ENCODE data around the gene APMAP. TPM values are rescaled to one million over a fixed set of nuclear protein-coding genes. Genes with fewer than 3 reads are reported as not detected.

Gene APMAP
- polyA plus RNA-seq, 1 of the 3 experiments (the other 2 are of a cell fraction) = 107 TPM

DNA sequence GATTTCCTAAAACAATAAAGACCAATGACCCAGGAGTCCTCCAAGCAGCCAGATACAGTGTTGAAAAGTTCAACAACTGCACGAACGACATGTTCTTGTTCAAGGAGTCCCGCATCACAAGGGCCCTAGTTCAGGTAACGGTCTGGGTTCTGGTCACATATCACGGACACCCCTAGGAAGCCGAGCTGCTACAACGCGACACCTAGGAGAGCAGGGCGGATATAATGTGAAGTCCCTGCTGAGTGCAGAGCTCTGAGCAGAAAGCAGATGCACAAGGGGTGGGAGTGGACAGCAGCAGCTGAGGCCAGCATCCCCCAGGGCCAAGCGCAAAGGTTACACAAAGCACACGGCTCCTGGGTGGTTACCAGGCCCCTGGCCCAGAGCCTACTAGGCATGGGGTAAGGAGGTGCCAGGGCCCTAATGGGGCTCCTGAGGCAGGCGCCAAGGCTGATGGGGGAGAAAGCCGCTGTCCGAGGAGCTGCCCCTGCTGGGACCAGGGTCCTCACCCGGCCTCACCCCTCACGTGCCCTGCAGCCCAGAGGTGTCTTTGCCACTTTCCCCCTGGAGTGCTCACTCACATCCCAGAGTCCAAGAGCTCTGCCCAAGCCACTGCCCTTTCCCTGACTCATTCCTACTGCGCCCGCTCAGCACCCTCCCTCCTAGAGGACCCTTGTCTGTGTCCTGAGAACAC is 35.1 kb downstream of the APMAP start:
- 95% methylated on average over 11 of the region's 18 CpGs for WGBS (ENCODE audit: low lambda C conversion rate)
- H3K4me1 ChIP-seq (ENCODE audit: control insufficient read depth in 1 of 2, insufficient read depth in 2 of 2, low read depth in 1 of 2, low read length in 1 of 2) = no peaks in the 10 kb centered on the region; a peak in 1 of 4 replicates
- no peak for DNase-seq

DNA sequence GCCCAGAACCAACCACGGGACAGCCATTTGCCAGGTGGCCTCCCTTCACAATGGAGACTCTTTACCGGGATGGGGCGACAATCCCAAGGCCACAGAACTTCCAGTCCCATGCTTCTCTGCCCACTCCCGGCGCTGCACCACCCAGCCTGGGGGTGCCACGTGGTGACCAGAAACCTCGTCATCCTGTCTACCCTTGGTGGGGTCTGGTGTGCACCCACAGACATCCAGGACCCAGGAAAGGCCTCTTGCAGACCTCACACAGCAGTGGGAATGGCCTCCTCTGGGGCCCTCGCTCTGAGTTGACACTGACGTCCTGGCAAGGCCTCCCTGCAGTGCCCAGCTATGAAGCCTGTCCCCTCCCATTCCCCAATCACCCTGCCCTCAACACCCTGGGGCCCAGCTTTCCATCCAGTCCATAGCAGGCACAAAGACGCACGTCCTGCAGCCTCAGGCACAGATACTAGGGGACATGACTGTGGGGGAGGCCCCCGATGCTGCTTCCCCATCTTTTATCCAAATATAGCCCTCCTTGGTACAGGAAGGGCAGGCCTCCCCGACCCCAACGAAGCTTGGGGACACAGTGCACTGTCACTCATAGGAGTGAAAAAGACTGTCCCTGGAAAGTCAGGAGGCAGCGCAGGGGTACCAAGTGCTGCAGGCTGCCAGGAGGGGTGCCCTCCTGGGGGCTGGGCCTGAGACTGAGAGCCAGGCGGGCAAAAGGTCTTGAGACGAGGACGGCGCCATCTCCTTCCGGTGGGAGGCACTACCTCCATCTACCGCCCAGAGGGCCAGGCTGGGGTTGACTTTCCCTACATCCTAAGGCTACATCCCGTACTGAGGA is 36.3 kb downstream of the APMAP start:
- ChIA-PET CTCF (no interaction called here), POLR2A (no interaction called here)
- H3K4me1 ChIP-seq (ENCODE audit: control insufficient read depth in 1 of 2, insufficient read depth in 2 of 2, low read depth in 1 of 2, low read length in 1 of 2) = peaks cover 0 to 6% of the 10 kb centered on the region in 2 experiments; a peak in 1 of 4 replicates
- TF ChIP-seq YY1 (IDR thresholded peaks at IDR 0.05; ENCODE audit: low read depth) (no peak), GABPA (IDR thresholded peaks at IDR 0.05; ENCODE audit: low read depth) (no peak), FOXM1 (IDR thresholded peaks at IDR 0.05; ENCODE audit: low read depth) (no peak), TCF12 (IDR thresholded peaks at IDR 0.05) (no peak)
- TF ChIP-seq, protein P1, sequence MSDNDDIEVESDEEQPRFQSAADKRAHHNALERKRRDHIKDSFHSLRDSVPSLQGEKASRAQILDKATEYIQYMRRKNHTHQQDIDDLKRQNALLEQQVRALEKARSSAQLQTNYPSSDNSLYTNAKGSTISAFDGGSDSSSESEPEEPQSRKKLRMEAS (IDR thresholded peaks at IDR 0.05; ENCODE audit: low read depth) = no peak
- TF ChIP-seq, protein P2, sequence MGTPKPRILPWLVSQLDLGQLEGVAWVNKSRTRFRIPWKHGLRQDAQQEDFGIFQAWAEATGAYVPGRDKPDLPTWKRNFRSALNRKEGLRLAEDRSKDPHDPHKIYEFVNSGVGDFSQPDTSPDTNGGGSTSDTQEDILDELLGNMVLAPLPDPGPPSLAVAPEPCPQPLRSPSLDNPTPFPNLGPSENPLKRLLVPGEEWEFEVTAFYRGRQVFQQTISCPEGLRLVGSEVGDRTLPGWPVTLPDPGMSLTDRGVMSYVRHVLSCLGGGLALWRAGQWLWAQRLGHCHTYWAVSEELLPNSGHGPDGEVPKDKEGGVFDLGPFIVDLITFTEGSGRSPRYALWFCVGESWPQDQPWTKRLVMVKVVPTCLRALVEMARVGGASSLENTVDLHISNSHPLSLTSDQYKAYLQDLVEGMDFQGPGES (IDR thresholded peaks at IDR 0.05; ENCODE audit: low read depth, low read length) = no peak
- H3K79me2 ChIP-seq (ENCODE audit: insufficient read depth) = no peaks in the 10 kb centered on the region
- H3K27me3 ChIP-seq (ENCODE audit: insufficient read depth) = no peaks in the 10 kb centered on the region
- H2AFZ ChIP-seq (ENCODE audit: low read depth) = no peak overlapping the region
- no peaks in the 10 kb centered on the region for H3F3A ChIP-seq (replicated peaks; ENCODE audit: insufficient read depth)
- H3K9me3 ChIP-seq = no peaks in the 10 kb centered on the region
- DNase-seq = no peak
- H3K4me3 ChIP-seq (ENCODE audit: low read depth in 2 of 2, low read length in 1 of 2) = no peak overlapping the region
- H4K20me1 ChIP-seq (ENCODE audit: insufficient read depth) = no peaks in the 10 kb centered on the region
- H3K27ac ChIP-seq (ENCODE audit: low read depth in 2 of 2, low read length in 1 of 2) = no peak overlapping the region
- WGBS (ENCODE audit: low lambda C conversion rate) = 95% methylated on average over 19 of the region's 22 CpGs
- H3K36me3 ChIP-seq (replicated peaks in 1 of 2; ENCODE audit: control insufficient read depth in 1 of 2, insufficient read depth in 2 of 2, low read length in 1 of 2) = peaks cover 0 to 26% of the 10 kb centered on the region in 2 experiments
- no peaks in the 10 kb centered on the region for H3K9me2 ChIP-seq
- no peak overlapping the region for H3K4me2 ChIP-seq
- H3K9ac ChIP-seq = no peak overlapping the region

More for the DNA sequence above, 35.1 kb downstream of the APMAP start:
- H3K4me2 ChIP-seq = no peak overlapping the region
- H3K4me3 ChIP-seq (ENCODE audit: low read depth in 2 of 2, low read length in 1 of 2) = no peak overlapping the region
- H2AFZ ChIP-seq (ENCODE audit: low read depth) = no peak overlapping the region
- no peaks in the 10 kb centered on the region for H3K79me2 ChIP-seq (ENCODE audit: insufficient read depth)
- no peaks in the 10 kb centered on the region for H3K9me3 ChIP-seq
- peaks cover 2 to 38% of the 10 kb centered on the region in 2 experiments for H3K36me3 ChIP-seq (replicated peaks in 1 of 2; ENCODE audit: control insufficient read depth in 1 of 2, insufficient read depth in 2 of 2, low read length in 1 of 2)
- no peak overlapping the region; a peak in 1 of 4 replicates for H3K27ac ChIP-seq (ENCODE audit: low read depth in 2 of 2, low read length in 1 of 2)
- ChIA-PET CTCF (no interaction called here), POLR2A (no interaction called here)
- no peaks in the 10 kb centered on the region for H3K9me2 ChIP-seq
- no peaks in the 10 kb centered on the region for H3K27me3 ChIP-seq (ENCODE audit: insufficient read depth)
- no peaks in the 10 kb centered on the region for H3F3A ChIP-seq (replicated peaks; ENCODE audit: insufficient read depth)
- H4K20me1 ChIP-seq (ENCODE audit: insufficient read depth) = no peaks in the 10 kb centered on the region
- no peak for TF ChIP-seq TAF1 (IDR thresholded peaks at IDR 0.05; ENCODE audit: borderline replicate concordance, low read depth, low read length)
- TF ChIP-seq RXRA (IDR thresholded peaks at IDR 0.05; ENCODE audit: borderline replicate concordance, low read depth) = no peak
- TF ChIP-seq, protein P1 (IDR thresholded peaks at IDR 0.05; ENCODE audit: low read depth) = no peak
- TF ChIP-seq FOXJ3 (CRISPR knock-in tag; IDR thresholded peaks at IDR 0.05) = no peak
- no peak for TF ChIP-seq TEAD4 (IDR thresholded peaks at IDR 0.05; ENCODE audit: borderline replicate concordance, insufficient read depth)
- no peak for TF ChIP-seq RAD21 (IDR thresholded peaks at IDR 0.05; ENCODE audit: low read length)
- no peak overlapping the region for H3K9ac ChIP-seq
